IMR-90 (cell line): ENCODE results near the gene TRHDE. TPM values are rescaled to one million over a fixed set of nuclear protein-coding genes. Genes with fewer than 3 reads are reported as not detected.

ENCODE experiments used
- ATAC-seq: fragments of 200-7000 bp; cut with Tn5 transposase; 2 replicates; pipeline ENCODE4 v1.9.1; 2020; ENCODE audit warnings: low read depth, mild to moderate bottlenecking, moderate library complexity
- BruUV-seq: library from RNA; stranded (reverse); fragments of 400-500 nt; replicated peaks from 2 replicates; lab custom pipeline; 2021; lab: Mats Ljungman, UMichigan
- CTCF ChIA-PET: fragments of 300-600 bp; formaldehyde crosslinking; extraction: SDS; loops from one replicate; lab custom pipeline; 2021; ENCODE audit warnings: antibody characterized with exemption; lab: Yijun Ruan, JAX
- POLR2A ChIA-PET: fragments of 300-600 bp; sonication (Branson Sonifier 250); formaldehyde crosslinking; loops from one replicate; lab custom pipeline; 2022; ENCODE audit warnings: antibody characterized with exemption; ENCODE audit not compliant: unreplicated experiment; lab: Charles Lee
- DNase-seq: peaks from one replicate; pipeline ENCODE4 v3.0.0; 2013
- H2AFZ ChIP-seq: replicated peaks from 2 replicates; pipeline ENCODE3; 2013; ENCODE audit warnings: low read length, mild to moderate bottlenecking; ENCODE audit not compliant: poor library complexity
- H2AK5ac ChIP-seq: 2 replicates; pipeline ENCODE4 v1.6.1; 2013; ENCODE audit warnings: low read depth, low read length, inconsistent platforms
- H2AK9ac ChIP-seq: replicated peaks from 2 replicates; pipeline ENCODE3; 2013; ENCODE audit warnings: mild to moderate bottlenecking, low read depth, low read length, moderate library complexity; ENCODE audit not compliant: poor library complexity
- H2BK120ac ChIP-seq: 2 replicates; pipeline ENCODE4 v1.6.1; 2013; ENCODE audit warnings: low read depth, low read length, inconsistent platforms
- H2BK15ac ChIP-seq: 3 replicates; pipeline ENCODE4 v1.6.1; 2013; ENCODE audit warnings: low read depth, low read length, inconsistent platforms
- H2BK20ac ChIP-seq: 2 replicates; pipeline ENCODE4 v1.6.1; 2013; ENCODE audit warnings: low read depth, mild to moderate bottlenecking, inconsistent platforms, low read length, moderate library complexity
- H2BK5ac ChIP-seq: 2 replicates; pipeline ENCODE4 v1.6.1; 2013; ENCODE audit warnings: mild to moderate bottlenecking, low read depth, low read length, inconsistent platforms; ENCODE audit not compliant: poor library complexity, severe bottlenecking
- H3K14ac ChIP-seq: replicated peaks from 2 replicates; pipeline ENCODE4 v1.6.1; 2013; ENCODE audit warnings: low read depth, low read length, inconsistent platforms
- H3K18ac ChIP-seq: 2 replicates; pipeline ENCODE4 v1.6.1; 2013; ENCODE audit warnings: low read depth, low read length, control low read depth
- H3K23ac ChIP-seq: 2 replicates; pipeline ENCODE4 v1.6.1; 2013; ENCODE audit warnings: low read depth, low read length, inconsistent platforms
- H3K27ac ChIP-seq: 2 replicates; pipeline ENCODE4 v1.5.1; 2013; ENCODE audit warnings: mild to moderate bottlenecking, control low read depth, low read length; ENCODE audit not compliant: insufficient read depth
- H3K27me3 ChIP-seq: 2 replicates; pipeline ENCODE4 v1.6.1; 2013; ENCODE audit warnings: low read length; ENCODE audit not compliant: control insufficient read depth, insufficient read depth
- H3K36me3 ChIP-seq: 2 replicates; pipeline ENCODE4 v1.6.1; 2013; ENCODE audit warnings: low read length, mixed read lengths; ENCODE audit not compliant: control insufficient read depth, insufficient read depth
- H3K4ac ChIP-seq: 2 replicates; pipeline ENCODE4 v1.6.1; 2013; ENCODE audit warnings: low read depth, low read length, inconsistent platforms
- H3K4me1 ChIP-seq: 2 replicates; pipeline ENCODE4 v1.6.1; 2013; ENCODE audit warnings: low read length, mixed read lengths; ENCODE audit not compliant: control insufficient read depth, insufficient read depth
- H3K4me2 ChIP-seq: 2 replicates; pipeline ENCODE4 v1.6.1; 2013; ENCODE audit warnings: low read depth, mild to moderate bottlenecking, control low read depth, low read length, moderate library complexity
- H3K4me3 ChIP-seq: 2 replicates; pipeline ENCODE4 v1.5.1; 2013; ENCODE audit warnings: low read depth, mild to moderate bottlenecking, control low read depth, low read length, moderate library complexity; ENCODE audit not compliant: insufficient read depth
- H3K56ac ChIP-seq: 2 replicates; pipeline ENCODE4 v1.6.1; 2013; ENCODE audit warnings: low read length, inconsistent platforms; ENCODE audit not compliant: insufficient read depth; ENCODE audit errors: extremely low read depth
- H3K79me1 ChIP-seq, 2 experiments: 2 replicates each; pipeline ENCODE4 v1.6.1; 2013; ENCODE audit warnings: low read length in 2 of 2, inconsistent platforms in 1 of 2, low read depth in 1 of 2
- H3K9ac ChIP-seq: 2 replicates; pipeline ENCODE4 v1.6.1; 2013; ENCODE audit warnings: low read depth, low read length, control low read depth
- H3K9me1 ChIP-seq: 2 replicates; pipeline ENCODE4 v1.6.1; 2013; ENCODE audit warnings: low read length, inconsistent platforms; ENCODE audit not compliant: insufficient read depth
- H3K9me3 ChIP-seq: 2 replicates; pipeline ENCODE4 v1.6.1; 2013; ENCODE audit warnings: low read length; ENCODE audit not compliant: control insufficient read depth, insufficient read depth
- H4K20me1 ChIP-seq: 2 replicates; pipeline ENCODE4 v1.6.1; 2013; ENCODE audit warnings: low read length, inconsistent platforms; ENCODE audit not compliant: insufficient read depth
- H4K5ac ChIP-seq: 2 replicates; pipeline ENCODE4 v1.6.1; 2013; ENCODE audit warnings: mild to moderate bottlenecking, low read depth, low read length, control low read depth
- H4K8ac ChIP-seq, 2 experiments: 2 replicates each; pipeline ENCODE4 v1.6.1; 2013; ENCODE audit warnings: low read depth in 2 of 2, low read length in 2 of 2, control low read depth in 1 of 2, inconsistent platforms in 1 of 2
- H4K91ac ChIP-seq: 2 replicates; pipeline ENCODE4 v1.6.1; 2013; ENCODE audit warnings: low read depth, low read length, inconsistent platforms; ENCODE audit not compliant: insufficient read depth
- BHLHE40 ChIP-seq: fragments of 150-350 bp; IDR thresholded peaks from 2 replicates; pipeline ENCODE4 v1.6.1; 2016; ENCODE audit warnings: mild to moderate bottlenecking, low read depth, low read length
- CTCF ChIP-seq: conservative IDR thresholded peaks from 2 replicates; pipeline ENCODE4 v1.5.1; 2012; ENCODE audit warnings: mild to moderate bottlenecking, low read depth, low read length, improper control_type of control experiment
- RAD21 ChIP-seq: IDR thresholded peaks from 2 replicates; pipeline ENCODE4 v1.6.1; 2012; ENCODE audit warnings: low read length, improper control_type of control experiment
- SMC3 ChIP-seq: fragments of 150-350 bp; IDR thresholded peaks from 2 replicates; pipeline ENCODE4 v1.6.1; 2016; ENCODE audit warnings: low read depth, mild to moderate bottlenecking, antibody characterized with exemption, low read length, moderate library complexity
- USF2 ChIP-seq: fragments of 150-350 bp; IDR thresholded peaks from 2 replicates; pipeline ENCODE4 v1.6.1; 2017; ENCODE audit warnings: mild to moderate bottlenecking, antibody characterized with exemption, low read length, low read depth
- WGBS, 2 experiments: methylation state at CpG; one replicate each; pipeline versions ENCODE4 v1.1.5 to v1.1.7; 2013; ENCODE audit warnings: missing lambda C conversion rate in 2 of 2; ENCODE audit not compliant: insufficient read length in 1 of 2; ENCODE audit errors: extremely low coverage in 2 of 2; 5-methylcytosine and 5-hydroxymethylcytosine counted together
- dilution Hi-C: fragments of 300-500 bp; cut with HindIII; formaldehyde crosslinking; loops from one replicate; pipeline ENCODE4 v1.14.3; 2018; ENCODE audit warnings: low sequenced_read_pairs; ENCODE audit not compliant: unreplicated experiment
- in situ Hi-C: fragments of 300-500 bp; cut with MboI; formaldehyde crosslinking; loops from 3 replicates; pipeline ENCODE4 v1.14.3; 2019; ENCODE audit warnings: low sequenced_read_pairs, inconsistent platforms, mixed read lengths
- intact Hi-C: fragments of 100-400 bp; cut with micrococcal nuclease; formaldehyde crosslinking; loops from 2 replicates; pipeline ENCODE4 v1.10.0; 2022
- polyA plus RNA-seq, 3 experiments: library from polyadenylated mRNA; depleted of rRNA; stranded (reverse); fragments of >200 nt; gene quantifications; 2 replicates each; pipeline ENCODE4 v1.2.3, GENCODE V29; 2012; ENCODE audit warnings: low replicate concordance in 1 of 3
- total RNA-seq: library from RNA; depleted of rRNA; stranded (reverse); fragments of >200 nt; gene quantifications from 2 replicates; pipeline ENCODE4 v1.2.3, GENCODE V29; 2012

TRHDE gene
- total and polyA plus RNA-seq, 2 of the 4 experiments (the other 2 are of a cell fraction) = 33.7 to 65.1 TPM

GRCh38 chr12:72346363-72346944 lies 74.3 kb downstream of the TRHDE start:
- H3K9ac ChIP-seq = no peak overlapping the region
- peak overlapping the region; percentile 15; the same call in 1 of the 2 replicates for H3K14ac ChIP-seq
- no peak overlapping the region for H4K5ac ChIP-seq
- peaks cover 21 to 59% of the 10 kb centered on the region in 2 experiments for H3K79me1 ChIP-seq
- H3K27ac ChIP-seq = no peak overlapping the region
- H2AFZ ChIP-seq = peak overlapping the region; percentile 58
- peak overlapping the region; percentile 18 for H2AK9ac ChIP-seq
- ATAC-seq = peak; percentile 98
- H4K20me1 ChIP-seq = 0 out of 2 replicates have a peak, but pooled peaks cover 7% of the 10 kb centered on the region
- H3K23ac ChIP-seq = peak overlapping the region; percentile 27; the same call in 1 of the 2 replicates
- no peak overlapping the region for H3K18ac ChIP-seq
- H3K56ac ChIP-seq = no peak overlapping the region
- peak; percentile 85 for DNase-seq
- dilution Hi-C loops (no loop called here), intact Hi-C loops (loop anchor here (5.0 to 10.0 kb wide), 3 partner anchors 74 to 332 kb away; partner anchors contain the start of gene TRHDE), in situ Hi-C loops (no loop called here)
- H4K91ac ChIP-seq = 0 out of 2 replicates have a peak overlapping the region, but pooled peaks have one; percentile 27
- WGBS, 2 experiments = no CpG with 5 or more reads among the region's 5 CpGs
- no peak overlapping the region for H2BK120ac ChIP-seq
- H2AK5ac ChIP-seq = peak overlapping the region; percentile 38; the same call in 1 of the 2 replicates
- ChIA-PET CTCF (interaction anchor here (0.6 to 1.4 kb wide), 6 partner anchors 10 to 792 kb away, joined by 3 to 4 read pairs (median 3); partner anchors contain the start of gene TRHDE), POLR2A (no interaction called here)
- peaks cover 6% of the 10 kb centered on the region for H3K9me1 ChIP-seq
- BruUV-seq = no TSS peak
- TF ChIP-seq BHLHE40 = no peak
- no peak for TF ChIP-seq USF2
- peak; percentile 69 for TF ChIP-seq SMC3
- TF ChIP-seq RAD21 = peak; percentile 82
- TF ChIP-seq CTCF = peak; percentile 71
- no peak overlapping the region for H3K4me3 ChIP-seq
- peak overlapping the region; percentile 65 for H3K4ac ChIP-seq
- H4K8ac ChIP-seq = peak overlapping the region in 1 of 2 experiments; percentile 35; a peak in 2 of 4 replicates
- H3K4me1 ChIP-seq = peaks cover 4% of the 10 kb centered on the region
- no peaks in the 10 kb centered on the region for H3K27me3 ChIP-seq
- H2BK15ac ChIP-seq = no peak overlapping the region
- no peak overlapping the region for H3K4me2 ChIP-seq
- H3K9me3 ChIP-seq = no peaks in the 10 kb centered on the region
- no peaks in the 10 kb centered on the region; the same call in 1 of the 2 replicates for H3K36me3 ChIP-seq
- peak overlapping the region; percentile 53; the same call in 1 of the 2 replicates for H2BK20ac ChIP-seq
- no peak overlapping the region for H2BK5ac ChIP-seq
